Loucy (cell line): Measurements from ENCODE around the gene CD58.

Experiments used
- H2AFZ ChIP-seq: fragments of 200-600 bp; sonication (generic); 2 replicates; pipeline ENCODE4 v1.6.0; 2016; ENCODE audit warnings: antibody characterized with exemption, mild to moderate bottlenecking, low read length, moderate library complexity
- H3F3A ChIP-seq: fragments of 200-600 bp; 2 replicates; pipeline ENCODE4 v1.6.0; 2016; ENCODE audit warnings: antibody characterized with exemption, low read depth, mild to moderate bottlenecking
- H3K27me3 ChIP-seq: fragments of 200-600 bp; sonication (generic); 2 replicates; pipeline ENCODE4 v1.6.1; 2014; ENCODE audit warnings: low read length, mild to moderate bottlenecking; ENCODE audit not compliant: insufficient read depth, poor library complexity, severe bottlenecking
- H3K36me3 ChIP-seq: fragments of 200-600 bp; sonication (generic); 2 replicates; pipeline ENCODE4 v1.6.1; 2016; ENCODE audit warnings: low read length; ENCODE audit not compliant: insufficient read depth
- H3K4me1 ChIP-seq: fragments of 200-600 bp; sonication (generic); 2 replicates; pipeline ENCODE4 v1.5.1; 2014; ENCODE audit warnings: low read length, mild to moderate bottlenecking; ENCODE audit not compliant: insufficient read depth, poor library complexity, severe bottlenecking
- H3K4me2 ChIP-seq: fragments of 200-600 bp; sonication (generic); 2 replicates; pipeline ENCODE4 v1.6.0; 2014; ENCODE audit warnings: antibody characterized with exemption, low read length, low read depth, mild to moderate bottlenecking; ENCODE audit not compliant: poor library complexity, severe bottlenecking
- H3K4me3 ChIP-seq: fragments of 200-600 bp; sonication (generic); 2 replicates; pipeline ENCODE4 v1.5.1; 2014; ENCODE audit warnings: low read length, mild to moderate bottlenecking, mixed read lengths; ENCODE audit not compliant: poor library complexity, severe bottlenecking
- H3K79me2 ChIP-seq: fragments of 200-600 bp; sonication (generic); 2 replicates; pipeline ENCODE4 v1.6.1; 2014; ENCODE audit warnings: low read length; ENCODE audit not compliant: insufficient read depth
- H3K9ac ChIP-seq: fragments of 200-600 bp; sonication (generic); 2 replicates; pipeline ENCODE4 v1.6.0; 2014; ENCODE audit warnings: mild to moderate bottlenecking, low read depth, low read length, moderate library complexity; ENCODE audit not compliant: poor library complexity, severe bottlenecking
- H3K9me2 ChIP-seq: fragments of 200-600 bp; sonication (generic); replicated peaks from 2 replicates; pipeline ENCODE4 v1.6.1; 2016; ENCODE audit warnings: low read depth, low read length, mixed read lengths
- H3K9me3 ChIP-seq: fragments of 200-600 bp; sonication (generic); 2 replicates; pipeline ENCODE4 v1.6.1; 2014; ENCODE audit warnings: mild to moderate bottlenecking, antibody characterized with exemption, low read length, low read depth; ENCODE audit not compliant: insufficient read depth
- H4K20me1 ChIP-seq: fragments of 200-600 bp; sonication (generic); 2 replicates; pipeline ENCODE4 v1.6.0; 2014; ENCODE audit warnings: antibody characterized with exemption, low read length, mild to moderate bottlenecking; ENCODE audit not compliant: insufficient read depth, poor library complexity, severe bottlenecking
- EZH2phosphoT487 ChIP-seq: fragments of 200-600 bp; IDR thresholded peaks from 2 replicates; pipeline ENCODE4 v1.6.1; 2018; ENCODE audit warnings: antibody characterized with exemption, mild to moderate bottlenecking, moderate library complexity, borderline replicate concordance
- TF ChIP-seq, protein P1 (sequence below): fragments of 200-600 bp; sonication (generic); conservative IDR thresholded peaks from 2 replicates; pipeline ENCODE4 v1.5.1; 2014; ENCODE audit warnings: mild to moderate bottlenecking, antibody characterized with exemption, low read length

The CD58 gene

DNA sequence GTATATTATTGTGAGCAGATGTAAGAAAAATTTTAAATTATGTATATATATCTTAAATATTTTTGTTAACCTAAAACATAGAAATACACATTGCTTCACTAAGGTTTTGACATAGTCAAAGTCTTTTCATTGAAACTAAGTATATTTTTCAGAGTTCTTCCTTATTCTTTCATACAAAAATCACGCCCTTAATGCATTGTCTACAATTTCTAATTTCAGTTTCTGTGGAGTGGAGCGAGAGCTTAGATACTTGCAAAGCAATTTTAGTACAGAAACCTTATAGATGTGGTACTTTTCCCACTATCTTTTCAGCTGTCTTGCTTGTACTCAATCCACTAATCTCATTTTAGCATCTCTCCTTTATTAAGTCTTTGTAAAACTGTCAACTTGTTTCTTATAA is 63.2 kb downstream of the CD58 start:
- no peaks in the 10 kb centered on the region for H3K79me2 ChIP-seq
- H3K4me1 ChIP-seq = peaks cover 64% of the 10 kb centered on the region
- H3F3A ChIP-seq = peaks cover 13% of the 10 kb centered on the region
- no peaks in the 10 kb centered on the region for H3K27me3 ChIP-seq
- no peaks in the 10 kb centered on the region for H3K36me3 ChIP-seq
- H3K4me3 ChIP-seq = no peak overlapping the region
- H3K9ac ChIP-seq = no peak overlapping the region
- H4K20me1 ChIP-seq = no peaks in the 10 kb centered on the region
- H3K4me2 ChIP-seq = no peak overlapping the region
- H3K9me3 ChIP-seq = no peaks in the 10 kb centered on the region
- TF ChIP-seq, protein P1, sequence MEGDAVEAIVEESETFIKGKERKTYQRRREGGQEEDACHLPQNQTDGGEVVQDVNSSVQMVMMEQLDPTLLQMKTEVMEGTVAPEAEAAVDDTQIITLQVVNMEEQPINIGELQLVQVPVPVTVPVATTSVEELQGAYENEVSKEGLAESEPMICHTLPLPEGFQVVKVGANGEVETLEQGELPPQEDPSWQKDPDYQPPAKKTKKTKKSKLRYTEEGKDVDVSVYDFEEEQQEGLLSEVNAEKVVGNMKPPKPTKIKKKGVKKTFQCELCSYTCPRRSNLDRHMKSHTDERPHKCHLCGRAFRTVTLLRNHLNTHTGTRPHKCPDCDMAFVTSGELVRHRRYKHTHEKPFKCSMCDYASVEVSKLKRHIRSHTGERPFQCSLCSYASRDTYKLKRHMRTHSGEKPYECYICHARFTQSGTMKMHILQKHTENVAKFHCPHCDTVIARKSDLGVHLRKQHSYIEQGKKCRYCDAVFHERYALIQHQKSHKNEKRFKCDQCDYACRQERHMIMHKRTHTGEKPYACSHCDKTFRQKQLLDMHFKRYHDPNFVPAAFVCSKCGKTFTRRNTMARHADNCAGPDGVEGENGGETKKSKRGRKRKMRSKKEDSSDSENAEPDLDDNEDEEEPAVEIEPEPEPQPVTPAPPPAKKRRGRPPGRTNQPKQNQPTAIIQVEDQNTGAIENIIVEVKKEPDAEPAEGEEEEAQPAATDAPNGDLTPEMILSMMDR = no peak
- no peak for TF ChIP-seq EZH2phosphoT487
- H3K9me2 ChIP-seq = no peaks in the 10 kb centered on the region
- no peak overlapping the region for H2AFZ ChIP-seq

DNA sequence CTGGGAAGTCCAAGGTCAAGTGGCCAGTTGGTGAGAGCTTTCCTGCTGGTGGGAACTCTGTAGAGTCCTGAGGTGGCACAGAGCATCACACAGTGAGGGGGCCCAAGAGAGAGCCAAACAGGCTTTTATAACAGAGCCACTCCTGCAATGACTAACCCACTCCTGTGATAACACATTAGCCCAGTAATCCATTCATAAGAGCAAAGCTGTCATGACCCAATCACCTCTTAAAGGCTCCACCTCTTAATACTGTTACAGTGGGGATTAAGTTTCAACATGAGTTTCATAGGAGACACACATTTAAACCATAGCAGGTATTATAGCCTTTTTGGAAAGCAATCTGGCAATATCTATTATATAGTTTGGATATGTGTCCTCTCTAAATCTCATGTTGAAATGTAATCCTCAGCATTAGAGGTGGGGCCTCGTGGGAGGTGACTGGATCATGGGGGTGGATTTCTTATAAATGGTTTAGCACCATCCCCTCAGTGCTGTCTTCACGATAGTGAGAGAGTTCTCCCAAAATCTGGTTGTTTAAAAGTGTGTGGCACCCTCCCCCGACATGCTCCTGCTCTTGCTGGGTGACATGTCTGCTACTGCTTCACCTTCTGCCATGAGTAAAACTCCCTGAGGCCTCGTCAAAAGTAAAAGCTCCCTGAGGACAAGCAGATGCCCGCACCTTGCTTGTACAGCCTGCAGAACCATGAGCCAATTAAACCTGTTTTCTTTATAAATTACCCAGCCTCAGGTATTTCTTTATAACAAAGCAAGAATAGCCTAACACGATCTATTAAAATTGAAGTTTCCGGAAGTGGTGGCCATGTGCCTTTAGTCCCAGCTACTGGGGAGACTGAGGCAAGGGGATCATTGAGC is 64.5 kb downstream of the CD58 start:
- Histone ChIP-seq H3F3A (peaks cover 13% of the 10 kb centered on the region), H3K4me1 (peaks cover 76% of the 10 kb centered on the region), H3K9ac (peak overlapping the region; percentile 69), H3K79me2 (no peaks in the 10 kb centered on the region), H4K20me1 (no peaks in the 10 kb centered on the region), H3K9me3 (no peaks in the 10 kb centered on the region), H3K9me2 (no peaks in the 10 kb centered on the region), H3K4me2 (peak overlapping the region; percentile 2), H3K27me3 (no peaks in the 10 kb centered on the region), H3K4me3 (no peak overlapping the region), H2AFZ (no peak overlapping the region; the same call in 1 of the 2 replicates), H3K36me3 (no peaks in the 10 kb centered on the region)
- no peak for TF ChIP-seq EZH2phosphoT487
- TF ChIP-seq, protein P1 = no peak

DNA sequence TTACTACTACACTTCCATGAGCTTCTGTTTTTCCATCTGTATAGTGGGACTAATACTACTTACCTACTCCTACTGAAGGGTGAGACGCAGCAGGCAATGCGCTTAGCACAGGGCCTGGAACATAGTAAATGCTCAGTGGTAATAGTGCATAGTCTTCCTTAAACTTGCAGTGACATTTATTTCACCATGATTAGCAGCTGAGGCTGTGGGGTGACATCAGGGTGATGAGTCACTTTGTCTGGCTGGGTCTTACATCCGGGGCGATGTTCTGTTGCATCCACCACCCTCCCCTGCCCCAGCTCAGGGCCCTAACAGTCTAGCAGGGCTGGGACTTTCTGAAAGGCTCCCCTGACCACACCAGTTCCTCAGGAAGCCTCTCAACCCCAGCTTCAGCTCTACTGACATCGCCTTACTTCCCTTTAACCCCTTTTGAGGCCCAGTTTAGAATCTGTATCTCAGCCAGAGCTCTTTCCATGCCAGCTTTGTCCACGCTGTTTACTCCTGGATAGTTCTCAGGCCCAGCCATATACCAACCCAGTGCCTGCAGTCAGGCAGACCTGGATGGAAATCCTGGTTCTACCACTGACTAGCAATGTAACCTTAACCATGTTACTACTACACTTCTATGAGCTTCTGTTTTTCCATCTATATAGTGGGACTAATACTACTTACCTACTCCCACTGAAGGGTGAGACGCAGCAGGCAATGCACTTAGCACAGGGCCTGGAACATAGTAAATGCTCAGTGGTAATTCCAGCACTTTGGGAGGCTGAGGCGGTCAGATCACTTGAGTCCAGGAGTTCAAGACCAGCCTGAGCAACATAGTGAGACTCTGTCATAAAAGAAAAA is 66.3 kb downstream of the CD58 start:
- no peaks in the 10 kb centered on the region for H3K79me2 ChIP-seq
- peak overlapping the region; percentile 58 for H3K4me3 ChIP-seq
- H3K9ac ChIP-seq = peak overlapping the region; percentile 69
- peaks cover 13% of the 10 kb centered on the region for H3F3A ChIP-seq
- no peaks in the 10 kb centered on the region for H3K36me3 ChIP-seq
- H3K9me3 ChIP-seq = no peaks in the 10 kb centered on the region
- H3K27me3 ChIP-seq = no peaks in the 10 kb centered on the region
- peak overlapping the region; percentile 78 for H3K4me2 ChIP-seq
- TF ChIP-seq EZH2phosphoT487 = no peak
- TF ChIP-seq, protein P1 = no peak
- no peaks in the 10 kb centered on the region for H4K20me1 ChIP-seq
- H3K9me2 ChIP-seq = no peaks in the 10 kb centered on the region
- no peak overlapping the region for H2AFZ ChIP-seq
- H3K4me1 ChIP-seq = peaks cover 70% of the 10 kb centered on the region
